MM.1S (cell line): Measurements from ENCODE around the gene TULP4.

Experiments used
- EZH2 ChIP-seq: fragments of 300-600 bp; sonication (generic); optimal IDR thresholded peaks from 2 replicates; pipeline ENCODE3; 2017; ENCODE audit warnings: low read depth, mild to moderate bottlenecking, antibody characterized with exemption, low read length, mixed read lengths
- EZH2phosphoT487 ChIP-seq: fragments of 300-600 bp; sonication (generic); IDR thresholded peaks from 2 replicates; pipeline ENCODE4 v1.6.1; 2018; ENCODE audit warnings: antibody characterized with exemption, low read length
- TF ChIP-seq, protein P1 (sequence below): fragments of 300-600 bp; sonication (generic); IDR thresholded peaks from 2 replicates; pipeline ENCODE4 v1.5.1; 2016; ENCODE audit warnings: antibody characterized with exemption, low read length, mixed read lengths

- TF ChIP-seq, protein P1, sequence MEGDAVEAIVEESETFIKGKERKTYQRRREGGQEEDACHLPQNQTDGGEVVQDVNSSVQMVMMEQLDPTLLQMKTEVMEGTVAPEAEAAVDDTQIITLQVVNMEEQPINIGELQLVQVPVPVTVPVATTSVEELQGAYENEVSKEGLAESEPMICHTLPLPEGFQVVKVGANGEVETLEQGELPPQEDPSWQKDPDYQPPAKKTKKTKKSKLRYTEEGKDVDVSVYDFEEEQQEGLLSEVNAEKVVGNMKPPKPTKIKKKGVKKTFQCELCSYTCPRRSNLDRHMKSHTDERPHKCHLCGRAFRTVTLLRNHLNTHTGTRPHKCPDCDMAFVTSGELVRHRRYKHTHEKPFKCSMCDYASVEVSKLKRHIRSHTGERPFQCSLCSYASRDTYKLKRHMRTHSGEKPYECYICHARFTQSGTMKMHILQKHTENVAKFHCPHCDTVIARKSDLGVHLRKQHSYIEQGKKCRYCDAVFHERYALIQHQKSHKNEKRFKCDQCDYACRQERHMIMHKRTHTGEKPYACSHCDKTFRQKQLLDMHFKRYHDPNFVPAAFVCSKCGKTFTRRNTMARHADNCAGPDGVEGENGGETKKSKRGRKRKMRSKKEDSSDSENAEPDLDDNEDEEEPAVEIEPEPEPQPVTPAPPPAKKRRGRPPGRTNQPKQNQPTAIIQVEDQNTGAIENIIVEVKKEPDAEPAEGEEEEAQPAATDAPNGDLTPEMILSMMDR, result no peak
- TF ChIP-seq EZH2phosphoT487 (no peak), EZH2 (no peak)
Observed at GRCh38 chr6:158398252-158399024, 86.2 kb downstream of the TULP4 start.
